HepG2 (cell line): ENCODE results near the gene B4GALT3. TPM values are rescaled to one million over a fixed set of nuclear protein-coding genes. Genes with fewer than 3 reads are reported as not detected.
A peak's percentile ranks its signal among the peaks of the same experiment; 100 is the strongest.

Source experiments
- CBX5 ChIP-seq: sonication (generic); formaldehyde crosslinking; IDR thresholded peaks from 2 replicates; pipeline ENCODE4 v1.4.0; 2020; ENCODE audit warnings: missing genetic modification reagents, borderline replicate concordance
- FOSL2 ChIP-seq: sonication (generic); formaldehyde crosslinking; IDR thresholded peaks from 2 replicates; pipeline ENCODE4 v1.4.0; 2020; ENCODE audit warnings: missing genetic modification reagents
- FOXK1 ChIP-seq: sonication (generic); formaldehyde crosslinking; IDR thresholded peaks from 2 replicates; pipeline ENCODE4 v1.4.0; 2020; ENCODE audit warnings: low read depth, missing genetic modification reagents, borderline replicate concordance
- HNRNPH1 ChIP-seq: fragments of 200-400 bp; formaldehyde crosslinking; optimal IDR thresholded peaks from 2 replicates; pipeline ENCODE3; 2017; ENCODE audit warnings: mild to moderate bottlenecking, low read depth, low read length
- HNRNPK ChIP-seq: fragments of 200-400 bp; formaldehyde crosslinking; IDR thresholded peaks from 2 replicates; pipeline ENCODE4 v1.6.1; 2018; ENCODE audit warnings: low read length, low read depth, moderate library complexity, mild to moderate bottlenecking; ENCODE audit not compliant: poor library complexity, severe bottlenecking
- ISX ChIP-seq: sonication (generic); formaldehyde crosslinking; conservative IDR thresholded peaks from 2 replicates; pipeline ENCODE4 v1.5.0; 2020; ENCODE audit warnings: missing genetic modification reagents
- KLF6 ChIP-seq: IDR thresholded peaks from 2 replicates; pipeline ENCODE4 v1.8.0; 2016; ENCODE audit warnings: missing biosample characterization, missing genetic modification reagents
- MEF2D ChIP-seq: sonication (generic); formaldehyde crosslinking; IDR thresholded peaks from 2 replicates; pipeline ENCODE4 v1.5.1; 2020; ENCODE audit warnings: mild to moderate bottlenecking, missing genetic modification reagents
- NCOR1 ChIP-seq: fragments of 200-600 bp; sonication (generic); IDR thresholded peaks from 2 replicates; pipeline ENCODE4 v1.7.0; 2017; ENCODE audit warnings: antibody characterized with exemption, low read length, borderline replicate concordance
- NPAS2 ChIP-seq: sonication (generic); formaldehyde crosslinking; IDR thresholded peaks from 2 replicates; pipeline ENCODE4 v1.8.0; 2022; ENCODE audit warnings: mild to moderate bottlenecking, missing genetic modification reagents, borderline replicate concordance
- RARA ChIP-seq: IDR thresholded peaks from 2 replicates; pipeline ENCODE4 v1.6.1; 2016; ENCODE audit warnings: missing genetic modification reagents, missing compliant biosample characterization
- SALL2 ChIP-seq: sonication (generic); formaldehyde crosslinking; IDR thresholded peaks from 2 replicates; pipeline ENCODE4 v1.8.1; 2023; ENCODE audit warnings: mild to moderate bottlenecking, missing genetic modification reagents, inconsistent platforms
- SMAD9 ChIP-seq: sonication (generic); formaldehyde crosslinking; IDR thresholded peaks from 2 replicates; pipeline ENCODE4 v1.5.1; 2020; ENCODE audit warnings: mild to moderate bottlenecking, missing genetic modification reagents
- TFDP2 ChIP-seq: sonication (generic); formaldehyde crosslinking; IDR thresholded peaks from 2 replicates; pipeline ENCODE4 v1.4.0; 2020; ENCODE audit warnings: missing genetic modification reagents
- ZFP37 ChIP-seq: sonication (generic); formaldehyde crosslinking; IDR thresholded peaks from 2 replicates; pipeline ENCODE4 v1.4.0; 2020; ENCODE audit warnings: missing genetic modification reagents, borderline replicate concordance
- ZNF275 ChIP-seq: sonication (generic); formaldehyde crosslinking; IDR thresholded peaks from 2 replicates; pipeline ENCODE4 v1.8.0; 2022; ENCODE audit warnings: missing genetic modification reagents, mild to moderate bottlenecking, inconsistent platforms, borderline replicate concordance
- ZNF34 ChIP-seq: sonication (generic); formaldehyde crosslinking; IDR thresholded peaks from 2 replicates; pipeline ENCODE4 v1.4.0; 2020; ENCODE audit warnings: mild to moderate bottlenecking, missing genetic modification reagents, borderline replicate concordance
- ZNF563 ChIP-seq: sonication (generic); formaldehyde crosslinking; IDR thresholded peaks from 2 replicates; pipeline ENCODE4 v1.8.0; 2022; ENCODE audit warnings: mild to moderate bottlenecking, moderate library complexity, missing genetic modification reagents
- ZNF574 ChIP-seq: sonication (generic); formaldehyde crosslinking; IDR thresholded peaks from 2 replicates; pipeline ENCODE4 v1.4.0; 2020; ENCODE audit warnings: missing genetic modification reagents
- ZNF850 ChIP-seq: sonication (generic); formaldehyde crosslinking; conservative IDR thresholded peaks from 2 replicates; pipeline ENCODE4 v1.9.0; 2021; ENCODE audit warnings: mild to moderate bottlenecking, missing genetic modification reagents
- polyA plus RNA-seq, 8 experiments: library from polyadenylated mRNA; depleted of rRNA in 3 of 8; stranded (reverse) in 7 of 8; unstranded in 1 of 8; fragments of >200 nt; fragmentation: Illumina TruSeq in 4 of 8; extraction: Trizol in 4 of 8; gene quantifications; 2 replicates each; pipeline versions ENCODE4 v1.2.1 to v1.2.3, GENCODE V29; 2011 to 2016; ENCODE audit warnings: low read depth in 4 of 8, missing spikeins in 1 of 8, mixed read lengths in 1 of 8; ENCODE audit not compliant: insufficient read depth in 1 of 8
- total RNA-seq, 5 experiments: library from RNA; depleted of rRNA; stranded (reverse); fragments of >200 nt; fragmentation: Illumina TruSeq; extraction: Trizol; gene quantifications; 2 replicates each; pipeline ENCODE4 v1.2.3, GENCODE V29; 2016; ENCODE audit warnings: low read depth in 1 of 5
- TF ChIP-seq, protein P1 (sequence below): sonication (generic); formaldehyde crosslinking; IDR thresholded peaks from 2 replicates; pipeline ENCODE4 v1.5.1; 2020; ENCODE audit warnings: mild to moderate bottlenecking, missing genetic modification reagents

Gene B4GALT3
- total and polyA plus RNA-seq, 2 of the 13 experiments (the other 11 are each of a cell fraction or from before 2014, with no cell fraction given): 35.6 to 40.4 TPM

GRCh38 chr1:161153682-161154337 is 23.5 kb downstream of the B4GALT3 start, which contains the start of gene UFC1 (continued):
- TF ChIP-seq ZNF275 (CRISPR knock-in tag) (peak; percentile 27; the same call in 1 of the 2 replicates), ZFP37 (CRISPR knock-in tag) (no peak), MEF2D (CRISPR knock-in tag) (no peak), ZNF563 (no peak), ZNF574 (peak; percentile 87), RARA (no peak), HNRNPH1 (peak; percentile 44), ZNF34 (CRISPR knock-in tag) (no peak; the same call in 1 of the 2 replicates), KLF6 (peak; percentile 51; the same call in 1 of the 2 replicates), SMAD9 (CRISPR knock-in tag) (no peak), TFDP2 (CRISPR knock-in tag) (peak; percentile 61), ZNF850 (CRISPR knock-in tag) (0 out of 2 replicates have a peak, but pooled peaks have one; percentile 2), NCOR1 (peak; percentile 35; the same call in 1 of the 2 replicates), HNRNPK (no peak), SALL2 (CRISPR knock-in tag) (0 out of 2 replicates have a peak, but pooled peaks have one; percentile 37), CBX5 (CRISPR knock-in tag) (0 out of 2 replicates have a peak, but pooled peaks have one; percentile 56), FOSL2 (CRISPR knock-in tag) (no peak), NPAS2 (no peak), ISX (no peak), FOXK1 (CRISPR knock-in tag) (peak; percentile 71; the same call in 1 of the 2 replicates)
- TF ChIP-seq, protein P1, sequence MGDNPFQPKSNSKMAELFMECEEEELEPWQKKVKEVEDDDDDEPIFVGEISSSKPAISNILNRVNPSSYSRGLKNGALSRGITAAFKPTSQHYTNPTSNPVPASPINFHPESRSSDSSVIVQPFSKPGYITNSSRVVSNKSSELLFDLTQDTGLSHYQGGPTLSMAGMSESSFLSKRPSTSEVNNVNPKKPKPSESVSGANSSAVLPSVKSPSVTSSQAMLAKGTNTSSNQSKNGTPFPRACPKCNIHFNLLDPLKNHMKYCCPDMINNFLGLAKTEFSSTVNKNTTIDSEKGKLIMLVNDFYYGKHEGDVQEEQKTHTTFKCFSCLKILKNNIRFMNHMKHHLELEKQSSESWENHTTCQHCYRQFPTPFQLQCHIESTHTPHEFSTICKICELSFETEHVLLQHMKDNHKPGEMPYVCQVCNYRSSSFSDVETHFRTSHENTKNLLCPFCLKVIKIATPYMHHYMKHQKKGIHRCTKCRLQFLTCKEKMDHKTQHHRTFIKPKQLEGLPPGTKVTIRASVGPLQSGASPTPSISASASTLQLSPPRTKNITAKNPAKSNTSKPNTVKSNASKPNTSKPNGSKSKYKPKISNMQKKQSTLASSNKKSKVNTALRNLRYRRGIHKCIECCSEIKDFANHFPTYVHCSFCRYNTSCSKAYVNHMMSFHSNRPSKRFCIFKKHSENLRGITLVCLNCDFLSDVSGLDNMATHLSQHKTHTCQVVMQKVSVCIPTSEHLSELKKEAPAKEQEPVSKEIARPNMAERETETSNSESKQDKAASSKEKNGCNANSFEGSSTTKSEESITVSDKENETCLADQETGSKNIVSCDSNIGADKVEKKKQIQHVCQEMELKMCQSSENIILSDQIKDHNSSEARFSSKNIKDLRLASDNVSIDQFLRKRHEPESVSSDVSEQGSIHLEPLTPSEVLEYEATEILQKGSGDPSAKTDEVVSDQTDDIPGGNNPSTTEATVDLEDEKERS (CRISPR knock-in tag): 0 out of 2 replicates have a peak, but pooled peaks have one; percentile 47
